K562 (cell line): ENCODE results near the gene ANXA2. TPM values are rescaled to one million over a fixed set of nuclear protein-coding genes. Genes with fewer than 3 reads are reported as not detected.

Experiments
- CHD1 ChIP-seq: fragments of 200-600 bp; sonication (generic); IDR thresholded peaks from one replicate; pipeline ENCODE4 v1.6.1; 2012; ENCODE audit warnings: mild to moderate bottlenecking, moderate library complexity, low read length, inconsistent platforms
- CHD4 ChIP-seq: fragments of 200-600 bp; sonication (generic); IDR thresholded peaks from 3 replicates; pipeline ENCODE4 v1.6.1; 2012; ENCODE audit warnings: low read depth, mild to moderate bottlenecking, mixed read lengths, low read length, inconsistent platforms; ENCODE audit not compliant: insufficient read depth, insufficient replicate concordance, poor library complexity, severe bottlenecking
- DACH1 ChIP-seq: fragments of 450-650 bp; IDR thresholded peaks from 2 replicates; pipeline ENCODE4 v1.6.1; 2018; ENCODE audit not compliant: partially characterized antibody
- ETV6 ChIP-seq, 3 experiments: fragments of 150-350 bp in 1 of 3; sonication (generic) in 1 of 3; formaldehyde crosslinking in 1 of 3; IDR thresholded peaks; 2 replicates each; pipeline versions ENCODE4 v1.6.1 to v1.8.0; 2014 to 2022; ENCODE audit warnings: borderline replicate concordance in 2 of 3, low read depth in 2 of 3, antibody characterized with exemption in 1 of 3, low read length in 1 of 3, mild to moderate bottlenecking in 1 of 3, missing genetic modification reagents in 1 of 3
- HDGF ChIP-seq: fragments of 450-650 bp; IDR thresholded peaks from 2 replicates; pipeline ENCODE4 v1.6.1; 2016
- RBM15 ChIP-seq: fragments of 200-400 bp; formaldehyde crosslinking; IDR thresholded peaks from 2 replicates; pipeline ENCODE4 v1.6.1; 2018; ENCODE audit warnings: mild to moderate bottlenecking, low read length, moderate library complexity; ENCODE audit not compliant: insufficient read depth
- SMAD2 ChIP-seq: fragments of 150-350 bp; IDR thresholded peaks from 2 replicates; pipeline ENCODE4 v1.6.1; 2014; ENCODE audit warnings: low read depth, mild to moderate bottlenecking, low read length
- TCF3 ChIP-seq: sonication (generic); formaldehyde crosslinking; IDR thresholded peaks from 2 replicates; pipeline ENCODE4 v1.4.0; 2020; ENCODE audit warnings: mild to moderate bottlenecking, missing genetic modification reagents
- XRCC5 ChIP-seq: fragments of 200-400 bp; formaldehyde crosslinking; IDR thresholded peaks from 2 replicates; pipeline ENCODE4 v1.6.1; 2017; ENCODE audit warnings: low read depth, mild to moderate bottlenecking, low read length
- ZFPM2 ChIP-seq: fragments of 250-450 bp; sonication (Bioruptor Pico); IDR thresholded peaks from 2 replicates; pipeline ENCODE4 v1.5.1; 2022; ENCODE audit warnings: mild to moderate bottlenecking
- ZNF3 ChIP-seq: fragments of 250-450 bp; sonication (Bioruptor Pico); IDR thresholded peaks from 2 replicates; pipeline ENCODE4 v1.5.0; 2021; ENCODE audit warnings: mild to moderate bottlenecking, moderate library complexity
- ZNF699 ChIP-seq: fragments of 250-450 bp; sonication (Bioruptor Pico); IDR thresholded peaks from 2 replicates; pipeline ENCODE4 v1.8.0; 2021; ENCODE audit warnings: mild to moderate bottlenecking, moderate library complexity; ENCODE audit not compliant: insufficient replicate concordance
- ZNF707 ChIP-seq: fragments of 250-450 bp; sonication (Bioruptor Pico); conservative IDR thresholded peaks from 2 replicates; pipeline ENCODE4 v1.8.0; 2022; ENCODE audit warnings: inconsistent platforms, mild to moderate bottlenecking, moderate library complexity
- ZNF830 ChIP-seq: fragments of 250-450 bp; sonication (Bioruptor Pico); IDR thresholded peaks from 2 replicates; pipeline ENCODE4 v1.5.0; 2021; ENCODE audit warnings: mild to moderate bottlenecking
- polyA plus RNA-seq, 8 experiments: library from polyadenylated mRNA; depleted of rRNA in 4 of 8; stranded (reverse) in 5 of 8; unstranded in 3 of 8; fragments of >200 nt; fragmentation: Nextera tagmentation in 2 of 8; fragmentation: Illumina TruSeq in 1 of 8; extraction: Ambion mirVana in 2 of 8; extraction: Trizol in 1 of 8; gene quantifications; 2 replicates each; pipeline versions ENCODE4 v1.2.1 to v1.2.3, GENCODE V29; 2011 to 2014; ENCODE audit warnings: inconsistent platforms in 1 of 8, missing spikeins in 1 of 8
- total RNA-seq, 7 experiments: library from RNA; depleted of rRNA in 6 of 7; stranded (reverse); fragments of >200 nt in 6 of 7; fragmentation: Illumina TruSeq in 2 of 7; extraction: Trizol in 2 of 7; gene quantifications; 2 replicates each; pipeline versions ENCODE4 v1.2.1 to v1.2.3, GENCODE V29; 2011 to 2021; ENCODE audit warnings: low replicate concordance in 1 of 7
- TF ChIP-seq, protein P1 (sequence below): IDR thresholded peaks from 2 replicates; pipeline ENCODE4 v1.6.1; 2012; ENCODE audit warnings: low read depth, low read length, improper control_type of control experiment, borderline replicate concordance
- TF ChIP-seq, protein P2 (sequence below): fragments of 450-650 bp; IDR thresholded peaks from 2 replicates; pipeline ENCODE4 v1.7.0; 2016; ENCODE audit warnings: borderline replicate concordance
- TF ChIP-seq, protein P3 (sequence below): fragments of 250-450 bp; sonication (Bioruptor Pico); IDR thresholded peaks from 2 replicates; pipeline ENCODE4 v1.4.0; 2020; ENCODE audit warnings: mild to moderate bottlenecking, moderate library complexity
- TF ChIP-seq, protein P4 (sequence below): fragments of 250-450 bp; sonication (Bioruptor Pico); IDR thresholded peaks from 2 replicates; pipeline ENCODE4 v1.8.0; 2022; ENCODE audit warnings: moderate library complexity, mild to moderate bottlenecking, inconsistent platforms
- TF ChIP-seq, protein P5 (sequence below): IDR thresholded peaks from 2 replicates; pipeline ENCODE4 v1.6.1; 2011; ENCODE audit warnings: borderline replicate concordance, low read depth, mild to moderate bottlenecking, moderate library complexity, low read length; ENCODE audit not compliant: insufficient read depth, poor library complexity, severe bottlenecking

ANXA2 gene
- total and polyA plus RNA-seq, 9 of the 15 experiments (the other 6 are each of a cell fraction or from before 2014, with no cell fraction given) = 301 to 1,102 (median 452) TPM

DNA sequence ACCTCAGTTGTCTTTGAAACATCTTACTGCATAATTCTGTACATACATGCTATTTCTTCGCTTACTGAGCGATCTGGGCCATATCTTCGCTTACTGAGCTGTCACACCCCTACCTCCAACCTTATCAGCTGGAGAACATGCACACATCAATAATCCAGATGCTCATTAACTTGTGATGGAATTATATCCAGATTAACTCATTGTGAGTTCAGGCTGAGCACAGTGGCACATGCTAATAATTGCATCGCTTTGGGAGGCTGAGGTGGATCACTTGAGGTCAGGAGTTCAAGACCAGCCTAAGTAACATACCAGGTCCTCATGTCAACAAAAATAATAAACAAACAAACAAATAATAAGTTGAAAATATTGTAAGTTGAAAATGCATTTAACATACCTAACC is 19.3 kb upstream of the ANXA2 start (continued):
- TF ChIP-seq, protein P1, sequence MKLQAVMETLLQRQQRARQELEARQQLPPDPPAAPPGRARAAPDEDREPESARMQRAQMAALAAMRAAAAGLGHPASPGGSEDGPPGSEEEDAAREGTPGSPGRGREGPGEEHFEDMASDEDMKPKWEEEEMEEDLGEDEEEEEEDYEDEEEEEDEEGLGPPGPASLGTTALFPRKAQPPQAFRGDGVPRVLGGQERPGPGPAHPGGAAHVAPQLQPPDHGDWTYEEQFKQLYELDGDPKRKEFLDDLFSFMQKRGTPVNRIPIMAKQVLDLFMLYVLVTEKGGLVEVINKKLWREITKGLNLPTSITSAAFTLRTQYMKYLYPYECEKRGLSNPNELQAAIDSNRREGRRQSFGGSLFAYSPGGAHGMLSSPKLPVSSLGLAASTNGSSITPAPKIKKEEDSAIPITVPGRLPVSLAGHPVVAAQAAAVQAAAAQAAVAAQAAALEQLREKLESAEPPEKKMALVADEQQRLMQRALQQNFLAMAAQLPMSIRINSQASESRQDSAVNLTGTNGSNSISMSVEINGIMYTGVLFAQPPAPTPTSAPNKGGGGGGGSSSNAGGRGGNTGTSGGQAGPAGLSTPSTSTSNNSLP = 0 out of 2 replicates have a peak, but pooled peaks have one; percentile 21
- TF ChIP-seq SMAD2 (no peak), DACH1 (peak; percentile 79), HDGF (no peak), ETV6 (IDR thresholded peaks at IDR 0.05; ENCODE audit: borderline replicate concordance in 1 of 2, low read depth in 2 of 2, low read length in 1 of 2) (no peak), ETV6 (CRISPR knock-in tag; IDR thresholded peaks at IDR 0.05; ENCODE audit: borderline replicate concordance) (no peak), ZNF699 (no peak), ZNF707 (no peak), XRCC5 (no peak), CHD4 (no peak), ZNF3 (CRISPR knock-in tag) (no peak), ZNF830 (CRISPR knock-in tag) (no peak), CHD1 (no peak), ZFPM2 (CRISPR knock-in tag) (no peak), RBM15 (no peak), TCF3 (peak; percentile 87)
- TF ChIP-seq, protein P2, sequence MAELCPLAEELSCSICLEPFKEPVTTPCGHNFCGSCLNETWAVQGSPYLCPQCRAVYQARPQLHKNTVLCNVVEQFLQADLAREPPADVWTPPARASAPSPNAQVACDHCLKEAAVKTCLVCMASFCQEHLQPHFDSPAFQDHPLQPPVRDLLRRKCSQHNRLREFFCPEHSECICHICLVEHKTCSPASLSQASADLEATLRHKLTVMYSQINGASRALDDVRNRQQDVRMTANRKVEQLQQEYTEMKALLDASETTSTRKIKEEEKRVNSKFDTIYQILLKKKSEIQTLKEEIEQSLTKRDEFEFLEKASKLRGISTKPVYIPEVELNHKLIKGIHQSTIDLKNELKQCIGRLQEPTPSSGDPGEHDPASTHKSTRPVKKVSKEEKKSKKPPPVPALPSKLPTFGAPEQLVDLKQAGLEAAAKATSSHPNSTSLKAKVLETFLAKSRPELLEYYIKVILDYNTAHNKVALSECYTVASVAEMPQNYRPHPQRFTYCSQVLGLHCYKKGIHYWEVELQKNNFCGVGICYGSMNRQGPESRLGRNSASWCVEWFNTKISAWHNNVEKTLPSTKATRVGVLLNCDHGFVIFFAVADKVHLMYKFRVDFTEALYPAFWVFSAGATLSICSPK = no peak
- TF ChIP-seq, protein P3, sequence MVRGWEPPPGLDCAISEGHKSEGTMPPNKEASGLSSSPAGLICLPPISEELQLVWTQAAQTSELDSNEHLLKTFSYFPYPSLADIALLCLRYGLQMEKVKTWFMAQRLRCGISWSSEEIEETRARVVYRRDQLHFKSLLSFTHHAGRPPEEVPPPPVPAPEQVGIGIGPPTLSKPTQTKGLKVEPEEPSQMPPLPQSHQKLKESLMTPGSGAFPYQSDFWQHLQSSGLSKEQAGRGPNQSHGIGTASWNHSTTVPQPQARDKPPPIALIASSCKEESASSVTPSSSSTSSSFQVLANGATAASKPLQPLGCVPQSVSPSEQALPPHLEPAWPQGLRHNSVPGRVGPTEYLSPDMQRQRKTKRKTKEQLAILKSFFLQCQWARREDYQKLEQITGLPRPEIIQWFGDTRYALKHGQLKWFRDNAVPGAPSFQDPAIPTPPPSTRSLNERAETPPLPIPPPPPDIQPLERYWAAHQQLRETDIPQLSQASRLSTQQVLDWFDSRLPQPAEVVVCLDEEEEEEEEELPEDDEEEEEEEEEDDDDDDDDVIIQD (CRISPR knock-in tag) = no peak
- TF ChIP-seq, protein P4, sequence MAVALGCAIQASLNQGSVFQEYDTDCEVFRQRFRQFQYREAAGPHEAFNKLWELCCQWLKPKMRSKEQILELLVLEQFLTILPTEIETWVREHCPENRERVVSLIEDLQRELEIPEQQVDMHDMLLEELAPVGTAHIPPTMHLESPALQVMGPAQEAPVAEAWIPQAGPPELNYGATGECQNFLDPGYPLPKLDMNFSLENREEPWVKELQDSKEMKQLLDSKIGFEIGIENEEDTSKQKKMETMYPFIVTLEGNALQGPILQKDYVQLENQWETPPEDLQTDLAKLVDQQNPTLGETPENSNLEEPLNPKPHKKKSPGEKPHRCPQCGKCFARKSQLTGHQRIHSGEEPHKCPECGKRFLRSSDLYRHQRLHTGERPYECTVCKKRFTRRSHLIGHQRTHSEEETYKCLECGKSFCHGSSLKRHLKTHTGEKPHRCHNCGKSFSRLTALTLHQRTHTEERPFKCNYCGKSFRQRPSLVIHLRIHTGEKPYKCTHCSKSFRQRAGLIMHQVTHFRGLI (CRISPR knock-in tag) = no peak
- TF ChIP-seq, protein P5, sequence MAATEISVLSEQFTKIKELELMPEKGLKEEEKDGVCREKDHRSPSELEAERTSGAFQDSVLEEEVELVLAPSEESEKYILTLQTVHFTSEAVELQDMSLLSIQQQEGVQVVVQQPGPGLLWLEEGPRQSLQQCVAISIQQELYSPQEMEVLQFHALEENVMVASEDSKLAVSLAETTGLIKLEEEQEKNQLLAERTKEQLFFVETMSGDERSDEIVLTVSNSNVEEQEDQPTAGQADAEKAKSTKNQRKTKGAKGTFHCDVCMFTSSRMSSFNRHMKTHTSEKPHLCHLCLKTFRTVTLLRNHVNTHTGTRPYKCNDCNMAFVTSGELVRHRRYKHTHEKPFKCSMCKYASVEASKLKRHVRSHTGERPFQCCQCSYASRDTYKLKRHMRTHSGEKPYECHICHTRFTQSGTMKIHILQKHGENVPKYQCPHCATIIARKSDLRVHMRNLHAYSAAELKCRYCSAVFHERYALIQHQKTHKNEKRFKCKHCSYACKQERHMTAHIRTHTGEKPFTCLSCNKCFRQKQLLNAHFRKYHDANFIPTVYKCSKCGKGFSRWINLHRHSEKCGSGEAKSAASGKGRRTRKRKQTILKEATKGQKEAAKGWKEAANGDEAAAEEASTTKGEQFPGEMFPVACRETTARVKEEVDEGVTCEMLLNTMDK = no peak
